IMR-90 (cell line): ENCODE results near the gene CHRNA5. TPM values are rescaled to one million over a fixed set of nuclear protein-coding genes. Genes with fewer than 3 reads are reported as not detected.
"Not testable (repeated sequence)": the region's sequence is repeated elsewhere in the genome, so short reads cannot be mapped to it uniquely, and the experiment has no call there.

Experiments used
- ATAC-seq: fragments of 200-7000 bp; cut with Tn5 transposase; 2 replicates; pipeline ENCODE4 v1.9.1; 2020; ENCODE audit warnings: low read depth, mild to moderate bottlenecking, moderate library complexity
- BruUV-seq: library from RNA; stranded (reverse); fragments of 400-500 nt; replicated peaks from 2 replicates; lab custom pipeline; 2021; lab: Mats Ljungman, UMichigan
- CTCF ChIA-PET: fragments of 300-600 bp; formaldehyde crosslinking; extraction: SDS; loops from one replicate; lab custom pipeline; 2021; ENCODE audit warnings: antibody characterized with exemption; lab: Yijun Ruan, JAX
- POLR2A ChIA-PET: fragments of 300-600 bp; sonication (Branson Sonifier 250); formaldehyde crosslinking; loops from one replicate; lab custom pipeline; 2022; ENCODE audit warnings: antibody characterized with exemption; ENCODE audit not compliant: unreplicated experiment; lab: Charles Lee
- DNase-seq: peaks from one replicate; pipeline ENCODE4 v3.0.0; 2013
- H2AFZ ChIP-seq: replicated peaks from 2 replicates; pipeline ENCODE3; 2013; ENCODE audit warnings: low read length, mild to moderate bottlenecking; ENCODE audit not compliant: poor library complexity
- H2AK5ac ChIP-seq: 2 replicates; pipeline ENCODE4 v1.6.1; 2013; ENCODE audit warnings: low read depth, low read length, inconsistent platforms
- H2AK9ac ChIP-seq: replicated peaks from 2 replicates; pipeline ENCODE3; 2013; ENCODE audit warnings: mild to moderate bottlenecking, low read depth, low read length, moderate library complexity; ENCODE audit not compliant: poor library complexity
- H2BK120ac ChIP-seq: 2 replicates; pipeline ENCODE4 v1.6.1; 2013; ENCODE audit warnings: low read depth, low read length, inconsistent platforms
- H2BK15ac ChIP-seq: 3 replicates; pipeline ENCODE4 v1.6.1; 2013; ENCODE audit warnings: low read depth, low read length, inconsistent platforms
- H2BK20ac ChIP-seq: 2 replicates; pipeline ENCODE4 v1.6.1; 2013; ENCODE audit warnings: low read depth, mild to moderate bottlenecking, inconsistent platforms, low read length, moderate library complexity
- H2BK5ac ChIP-seq: 2 replicates; pipeline ENCODE4 v1.6.1; 2013; ENCODE audit warnings: mild to moderate bottlenecking, low read depth, low read length, inconsistent platforms; ENCODE audit not compliant: poor library complexity, severe bottlenecking
- H3K14ac ChIP-seq: replicated peaks from 2 replicates; pipeline ENCODE4 v1.6.1; 2013; ENCODE audit warnings: low read depth, low read length, inconsistent platforms
- H3K18ac ChIP-seq: 2 replicates; pipeline ENCODE4 v1.6.1; 2013; ENCODE audit warnings: low read depth, low read length, control low read depth
- H3K23ac ChIP-seq: 2 replicates; pipeline ENCODE4 v1.6.1; 2013; ENCODE audit warnings: low read depth, low read length, inconsistent platforms
- H3K27ac ChIP-seq: 2 replicates; pipeline ENCODE4 v1.5.1; 2013; ENCODE audit warnings: mild to moderate bottlenecking, control low read depth, low read length; ENCODE audit not compliant: insufficient read depth
- H3K27me3 ChIP-seq: 2 replicates; pipeline ENCODE4 v1.6.1; 2013; ENCODE audit warnings: low read length; ENCODE audit not compliant: control insufficient read depth, insufficient read depth
- H3K36me3 ChIP-seq: 2 replicates; pipeline ENCODE4 v1.6.1; 2013; ENCODE audit warnings: low read length, mixed read lengths; ENCODE audit not compliant: control insufficient read depth, insufficient read depth
- H3K4ac ChIP-seq: 2 replicates; pipeline ENCODE4 v1.6.1; 2013; ENCODE audit warnings: low read depth, low read length, inconsistent platforms
- H3K4me1 ChIP-seq: 2 replicates; pipeline ENCODE4 v1.6.1; 2013; ENCODE audit warnings: low read length, mixed read lengths; ENCODE audit not compliant: control insufficient read depth, insufficient read depth
- H3K4me2 ChIP-seq: 2 replicates; pipeline ENCODE4 v1.6.1; 2013; ENCODE audit warnings: low read depth, mild to moderate bottlenecking, control low read depth, low read length, moderate library complexity
- H3K4me3 ChIP-seq: 2 replicates; pipeline ENCODE4 v1.5.1; 2013; ENCODE audit warnings: low read depth, mild to moderate bottlenecking, control low read depth, low read length, moderate library complexity; ENCODE audit not compliant: insufficient read depth
- H3K56ac ChIP-seq: 2 replicates; pipeline ENCODE4 v1.6.1; 2013; ENCODE audit warnings: low read length, inconsistent platforms; ENCODE audit not compliant: insufficient read depth; ENCODE audit errors: extremely low read depth
- H3K79me1 ChIP-seq, 2 experiments: 2 replicates each; pipeline ENCODE4 v1.6.1; 2013; ENCODE audit warnings: low read length in 2 of 2, inconsistent platforms in 1 of 2, low read depth in 1 of 2
- H3K9ac ChIP-seq: 2 replicates; pipeline ENCODE4 v1.6.1; 2013; ENCODE audit warnings: low read depth, low read length, control low read depth
- H3K9me1 ChIP-seq: 2 replicates; pipeline ENCODE4 v1.6.1; 2013; ENCODE audit warnings: low read length, inconsistent platforms; ENCODE audit not compliant: insufficient read depth
- H3K9me3 ChIP-seq: 2 replicates; pipeline ENCODE4 v1.6.1; 2013; ENCODE audit warnings: low read length; ENCODE audit not compliant: control insufficient read depth, insufficient read depth
- H4K20me1 ChIP-seq: 2 replicates; pipeline ENCODE4 v1.6.1; 2013; ENCODE audit warnings: low read length, inconsistent platforms; ENCODE audit not compliant: insufficient read depth
- H4K5ac ChIP-seq: 2 replicates; pipeline ENCODE4 v1.6.1; 2013; ENCODE audit warnings: mild to moderate bottlenecking, low read depth, low read length, control low read depth
- H4K8ac ChIP-seq, 2 experiments: 2 replicates each; pipeline ENCODE4 v1.6.1; 2013; ENCODE audit warnings: low read depth in 2 of 2, low read length in 2 of 2, control low read depth in 1 of 2, inconsistent platforms in 1 of 2
- H4K91ac ChIP-seq: 2 replicates; pipeline ENCODE4 v1.6.1; 2013; ENCODE audit warnings: low read depth, low read length, inconsistent platforms; ENCODE audit not compliant: insufficient read depth
- WGBS, 2 experiments: methylation state at CpG; one replicate each; pipeline versions ENCODE4 v1.1.5 to v1.1.7; 2013; ENCODE audit warnings: missing lambda C conversion rate in 2 of 2; ENCODE audit not compliant: insufficient read length in 1 of 2; ENCODE audit errors: extremely low coverage in 2 of 2; 5-methylcytosine and 5-hydroxymethylcytosine counted together
- dilution Hi-C: fragments of 300-500 bp; cut with HindIII; formaldehyde crosslinking; loops from one replicate; pipeline ENCODE4 v1.14.3; 2018; ENCODE audit warnings: low sequenced_read_pairs; ENCODE audit not compliant: unreplicated experiment
- in situ Hi-C: fragments of 300-500 bp; cut with MboI; formaldehyde crosslinking; loops from 3 replicates; pipeline ENCODE4 v1.14.3; 2019; ENCODE audit warnings: low sequenced_read_pairs, inconsistent platforms, mixed read lengths
- intact Hi-C: fragments of 100-400 bp; cut with micrococcal nuclease; formaldehyde crosslinking; loops from 2 replicates; pipeline ENCODE4 v1.10.0; 2022
- polyA plus RNA-seq, 3 experiments: library from polyadenylated mRNA; depleted of rRNA; stranded (reverse); fragments of >200 nt; gene quantifications; 2 replicates each; pipeline ENCODE4 v1.2.3, GENCODE V29; 2012; ENCODE audit warnings: low replicate concordance in 1 of 3
- total RNA-seq: library from RNA; depleted of rRNA; stranded (reverse); fragments of >200 nt; gene quantifications from 2 replicates; pipeline ENCODE4 v1.2.3, GENCODE V29; 2012

CHRNA5 gene
- total and polyA plus RNA-seq, 2 of the 4 experiments (the other 2 are of a cell fraction), result 0.54 to 0.94 TPM

GRCh38 chr15:78609551-78609950, 44.2 kb downstream of the CHRNA5 start:
- DNase-seq, in situ Hi-C loops, H3K4ac ChIP-seq, H2AK5ac ChIP-seq, intact Hi-C loops, H3K4me1 ChIP-seq, H2BK5ac ChIP-seq, H2BK20ac ChIP-seq, H2BK15ac ChIP-seq, H3K27me3 ChIP-seq, H3K36me3 ChIP-seq, H3K9me3 ChIP-seq, H4K91ac ChIP-seq, H3K18ac ChIP-seq, POLR2A ChIA-PET, BruUV-seq, H3K9ac ChIP-seq, H3K14ac ChIP-seq, ATAC-seq, H3K27ac ChIP-seq, H3K4me2 ChIP-seq, H3K23ac ChIP-seq, H2AK9ac ChIP-seq, H2BK120ac ChIP-seq, H4K20me1 ChIP-seq, H3K9me1 ChIP-seq, dilution Hi-C loops, H3K79me1 ChIP-seq, H2AFZ ChIP-seq, H4K8ac ChIP-seq, H3K56ac ChIP-seq, H3K4me3 ChIP-seq, H4K5ac ChIP-seq, CTCF ChIA-PET: not testable (repeated sequence)
- no CpG with 5 or more reads among the region's 3 CpGs for WGBS, 2 experiments
